Hepatocyte (in vitro differentiated cells): ENCODE results near the gene FAM168B.
"Not testable (repeated sequence)": the region's sequence is repeated elsewhere in the genome, so short reads cannot be mapped to it uniquely, and the experiment has no call there.

Source experiments
- CTCF ChIP-seq: fragments of 200-600 bp; sonication (generic); IDR thresholded peaks from 2 replicates; pipeline ENCODE4 v1.5.1; 2016; ENCODE audit warnings: antibody characterized with exemption, mild to moderate bottlenecking; ENCODE audit not compliant: poor library complexity
- EZH2 ChIP-seq: fragments of 200-600 bp; sonication (generic); IDR thresholded peaks from 2 replicates; pipeline ENCODE4 v1.6.1; 2016; ENCODE audit warnings: antibody characterized with exemption, mild to moderate bottlenecking, borderline replicate concordance
- EZH2phosphoT487 ChIP-seq: fragments of 200-600 bp; sonication (generic); IDR thresholded peaks from one replicate; pipeline ENCODE4 v1.6.1; 2018; ENCODE audit warnings: antibody characterized with exemption, mild to moderate bottlenecking, low read depth, moderate library complexity; ENCODE audit not compliant: unreplicated experiment, severe bottlenecking

GRCh38 chr2:131079931-131080330 lies 13.3 kb downstream of the FAM168B start:
- not testable (repeated sequence) for TF ChIP-seq CTCF, EZH2, EZH2phosphoT487
